ENCODE measurements around the gene IQCH.

The IQCH gene

DNA sequence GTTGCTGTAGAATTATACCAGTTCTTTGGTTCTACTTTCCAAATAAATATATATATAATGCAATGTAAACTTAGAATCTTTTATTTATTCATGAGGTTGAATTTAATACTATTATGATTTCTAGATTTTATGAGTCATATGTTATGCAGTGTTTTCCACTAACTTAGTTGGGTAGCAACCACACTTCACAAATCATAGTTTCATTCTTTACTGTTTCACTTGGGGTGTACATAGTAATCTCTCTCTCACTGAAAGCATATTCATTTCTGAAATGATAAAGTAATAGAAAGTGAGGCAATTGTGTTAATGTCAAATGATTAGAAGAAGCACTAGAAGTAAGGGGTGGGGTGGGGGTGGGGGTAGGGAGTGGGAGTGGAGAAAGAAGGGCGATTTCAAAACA, 52.6 kb downstream of the IQCH start:
- TF ChIP-seq GATA2 (IDR thresholded peaks at IDR 0.05; ENCODE audit: low read depth, low read length) = no peak
- TF ChIP-seq GATA3 (IDR thresholded peaks at IDR 0.05; ENCODE audit: low read depth, low read length) = no peak

DNA sequence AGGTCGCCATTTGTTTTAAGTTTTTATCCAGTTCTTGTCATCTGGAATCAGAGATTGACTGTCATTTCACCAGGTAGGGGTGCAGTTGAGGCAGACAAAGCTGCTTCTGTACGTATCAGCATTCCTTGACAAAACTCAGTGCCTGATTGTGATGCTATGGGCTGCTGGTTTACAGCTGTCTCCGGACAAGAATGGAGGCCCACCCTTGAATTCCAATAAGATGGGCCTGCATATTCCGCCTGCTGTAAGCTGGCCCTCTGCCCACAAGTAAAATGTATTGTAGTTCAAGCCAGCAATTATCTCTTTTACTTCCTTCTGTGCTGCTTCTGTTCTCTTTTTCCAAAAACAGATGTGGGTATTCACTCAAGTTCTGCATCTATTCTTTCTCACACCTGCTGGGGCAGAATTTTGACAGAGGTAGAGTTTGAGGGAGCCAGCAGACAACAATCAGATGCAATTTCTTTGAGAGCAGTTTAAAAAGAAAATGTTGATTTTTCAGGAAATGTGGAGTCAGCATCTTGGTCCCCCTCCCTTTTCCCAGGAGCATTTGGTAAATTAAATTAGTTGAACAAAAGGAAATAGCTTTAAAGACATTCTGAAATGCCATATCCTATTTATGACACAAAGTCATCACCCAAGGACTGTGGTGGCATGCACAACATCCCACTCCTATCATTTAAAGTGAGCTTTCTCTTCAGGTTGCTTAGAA, 53.5 kb downstream of the IQCH start:
- TF ChIP-seq GATA3 (IDR thresholded peaks at IDR 0.05; ENCODE audit: low read depth, low read length) = no peak
- TF ChIP-seq GATA2 (IDR thresholded peaks at IDR 0.05; ENCODE audit: low read depth, low read length) = no peak

DNA sequence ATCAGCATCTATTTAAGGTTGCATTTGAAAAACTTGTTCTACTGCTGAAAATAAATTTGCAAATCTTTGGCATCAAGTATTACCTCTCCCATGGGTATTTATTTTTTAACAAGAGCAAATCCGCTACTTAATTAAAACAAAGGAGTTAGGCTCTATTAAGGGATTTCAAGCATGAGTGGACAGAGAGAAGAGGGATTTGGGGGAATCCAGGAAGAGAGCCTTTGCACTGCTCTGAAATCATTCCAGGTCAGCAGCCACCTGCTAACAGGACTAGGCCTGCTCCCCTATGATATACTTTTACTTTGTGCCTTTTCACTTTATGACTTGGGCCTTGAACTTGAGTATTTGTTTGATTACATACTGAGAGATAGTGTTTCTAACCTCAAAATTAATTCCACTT, 57.1 kb downstream of the IQCH start:
- TF ChIP-seq GATA3 (IDR thresholded peaks at IDR 0.05; ENCODE audit: low read depth, low read length) (no peak), GATA2 (IDR thresholded peaks at IDR 0.05; ENCODE audit: low read depth, low read length) (no peak)

DNA sequence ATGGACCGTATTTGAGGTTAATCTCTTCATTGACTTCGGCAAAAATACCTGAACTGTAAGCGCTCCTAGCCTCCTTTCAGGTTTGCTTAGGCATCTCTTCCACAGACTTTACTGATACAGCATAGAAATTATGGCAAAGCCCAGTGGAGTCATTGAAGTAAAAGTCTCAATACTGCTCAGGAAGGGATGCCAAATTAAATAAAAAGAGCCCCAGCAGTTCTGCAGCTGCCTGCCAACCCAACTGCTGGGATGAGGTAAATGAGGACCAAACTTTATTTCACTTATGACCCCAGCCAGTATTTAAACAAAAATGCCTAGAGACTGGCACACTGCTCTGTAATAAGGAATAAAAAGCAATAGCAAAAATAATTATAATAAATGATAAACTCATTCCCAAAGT, 65.4 kb downstream of the IQCH start:
- TF ChIP-seq GATA3 (IDR thresholded peaks at IDR 0.05; ENCODE audit: low read depth, low read length) (no peak), GATA2 (IDR thresholded peaks at IDR 0.05; ENCODE audit: low read depth, low read length) (no peak)

DNA sequence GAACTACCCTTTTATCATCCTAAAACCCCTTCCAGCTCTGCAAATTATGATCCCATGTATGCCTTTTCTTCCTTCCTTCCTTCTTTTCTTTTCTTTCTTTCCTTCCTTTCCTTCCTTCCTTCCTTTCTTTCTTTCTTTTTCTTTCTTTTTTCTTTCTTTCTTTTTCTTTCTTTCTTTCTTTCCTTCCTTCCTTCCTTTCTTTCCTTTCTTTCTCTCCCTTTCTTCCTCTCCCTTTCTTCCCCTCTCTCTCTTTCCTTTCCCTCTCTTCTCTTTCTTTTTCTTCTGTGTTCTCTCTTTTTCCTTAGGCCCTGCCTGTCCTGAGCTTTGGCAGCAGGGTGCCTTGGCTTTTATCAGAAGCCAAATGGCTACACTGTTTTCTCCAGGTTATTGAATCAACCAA, 66.8 kb downstream of the IQCH start:
- no peak for TF ChIP-seq GATA2 (IDR thresholded peaks at IDR 0.05; ENCODE audit: low read depth, low read length)
- no peak for TF ChIP-seq GATA3 (IDR thresholded peaks at IDR 0.05; ENCODE audit: low read depth, low read length)

DNA sequence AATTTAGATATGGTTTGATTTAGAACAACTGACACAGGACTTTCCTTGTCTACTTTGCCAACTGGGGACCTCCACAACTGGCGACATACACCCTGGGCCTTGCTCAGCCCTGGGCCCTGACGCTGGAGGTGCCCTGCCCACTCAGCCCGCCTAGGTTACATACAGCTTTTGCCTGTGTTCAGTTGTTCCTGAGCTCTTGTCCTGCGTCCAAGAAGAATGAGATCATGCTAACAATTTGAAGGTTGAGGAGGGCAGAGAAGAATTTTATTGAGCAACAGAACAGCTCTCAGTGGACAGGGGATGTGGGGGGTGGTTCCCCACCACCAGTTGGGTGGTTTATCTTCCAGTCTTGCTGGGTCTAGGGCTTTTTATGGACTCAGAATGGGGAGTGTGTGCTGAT, 67.9 kb downstream of the IQCH start:
- TF ChIP-seq GATA3 (IDR thresholded peaks at IDR 0.05; ENCODE audit: low read depth, low read length) = no peak

DNA sequence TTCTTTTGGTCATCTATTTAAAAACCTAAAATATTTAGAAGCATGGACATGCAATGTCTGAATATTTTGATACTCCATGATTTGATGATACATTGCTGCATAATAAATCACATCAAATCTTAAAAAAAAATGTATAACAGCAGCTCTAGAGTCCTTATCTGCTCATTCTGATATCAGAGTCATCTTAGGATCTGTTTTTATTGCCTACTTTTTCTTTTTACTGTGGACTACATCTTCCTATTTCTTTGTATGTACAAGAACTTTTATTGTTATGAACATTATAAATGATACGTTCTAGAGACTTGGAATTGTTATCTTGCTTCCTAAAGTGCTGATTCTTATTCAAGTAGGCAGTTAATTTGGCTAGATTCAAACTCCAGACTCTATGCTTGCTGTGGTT, 72.7 kb downstream of the IQCH start:
- no peak for TF ChIP-seq GATA3 (IDR thresholded peaks at IDR 0.05; ENCODE audit: low read depth, low read length)
- TF ChIP-seq GATA2 (IDR thresholded peaks at IDR 0.05; ENCODE audit: low read depth, low read length) = no peak

DNA sequence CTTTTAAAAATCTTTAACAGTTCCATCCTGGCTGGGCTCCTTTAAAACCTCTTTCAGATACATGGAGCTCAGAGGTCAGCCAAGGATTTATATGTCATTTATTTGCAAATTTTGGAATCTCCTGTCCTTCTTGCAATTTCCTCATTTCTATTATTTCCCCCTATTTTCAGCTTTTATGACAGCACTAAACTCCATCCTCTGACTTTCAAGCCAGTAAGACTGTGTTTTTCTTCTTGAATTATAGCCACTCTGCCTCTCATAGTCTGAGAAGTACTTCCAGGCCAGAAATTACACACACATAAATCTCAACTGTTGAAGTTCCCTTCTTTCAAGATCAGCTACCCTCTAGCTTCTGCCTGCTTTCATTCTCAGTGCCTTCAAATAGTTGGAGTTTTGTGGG, 73.2 kb downstream of the IQCH start:
- no peak for TF ChIP-seq GATA3 (IDR thresholded peaks at IDR 0.05; ENCODE audit: low read depth, low read length)
- no peak for TF ChIP-seq GATA2 (IDR thresholded peaks at IDR 0.05; ENCODE audit: low read depth, low read length)

DNA sequence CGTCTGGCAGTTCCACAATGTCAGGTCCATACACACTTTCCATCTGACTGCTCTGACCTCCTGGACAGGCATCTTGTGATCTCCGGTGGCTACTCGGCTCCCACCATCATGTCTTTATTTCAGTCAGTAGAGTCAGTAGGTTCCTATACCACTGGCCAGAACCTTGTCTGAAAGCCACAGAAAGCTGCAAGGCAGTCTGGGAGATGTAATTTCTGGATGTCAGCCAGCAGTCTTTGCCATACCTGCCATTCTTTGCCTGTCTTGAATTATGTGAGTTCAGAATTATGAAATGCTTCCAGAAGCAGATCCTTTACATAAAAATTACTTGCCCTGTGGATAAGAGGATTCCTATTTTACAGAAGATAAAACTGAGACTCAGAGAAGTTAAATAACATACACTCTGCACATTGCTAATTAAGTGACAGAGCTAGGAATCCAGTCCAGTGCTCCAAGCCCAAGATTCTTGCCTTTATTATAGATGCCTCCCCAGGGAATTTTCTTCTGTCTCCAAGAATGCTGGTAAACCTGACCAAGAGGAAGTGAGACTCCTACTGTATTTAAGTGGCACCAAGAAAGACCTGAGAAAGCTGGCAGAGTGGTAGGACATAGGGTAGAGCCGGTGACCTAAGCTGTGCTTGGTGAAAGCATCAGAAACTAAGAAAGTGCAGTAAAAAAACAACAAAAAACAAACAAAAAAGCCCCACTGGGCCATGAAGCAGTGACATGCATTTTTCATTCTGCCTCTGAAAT, 75.6 kb downstream of the IQCH start:
- TF ChIP-seq GATA3 (IDR thresholded peaks at IDR 0.05; ENCODE audit: low read depth, low read length) (no peak), GATA2 (IDR thresholded peaks at IDR 0.05; ENCODE audit: low read depth, low read length) (no peak)

DNA sequence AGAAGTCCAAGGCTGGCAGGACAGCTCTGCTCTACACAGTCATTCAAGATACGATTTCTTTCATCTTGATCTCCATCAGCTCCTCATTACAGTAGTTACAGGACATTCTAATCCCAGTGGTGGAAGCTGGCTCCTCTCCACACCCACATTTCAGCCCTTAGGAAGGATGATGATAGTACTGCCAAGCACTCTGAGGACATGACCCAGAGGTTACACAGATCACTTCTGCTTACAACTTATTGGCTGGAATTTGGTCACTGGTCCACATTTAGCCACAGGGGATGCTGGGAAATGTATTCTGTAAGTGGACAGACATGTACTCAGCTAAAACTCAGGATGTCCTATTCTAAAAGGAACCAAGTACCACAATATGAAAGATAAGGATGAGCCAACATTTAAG, 77.1 kb downstream of the IQCH start:
- TF ChIP-seq GATA2 (IDR thresholded peaks at IDR 0.05; ENCODE audit: low read depth, low read length) (no peak), GATA3 (IDR thresholded peaks at IDR 0.05; ENCODE audit: low read depth, low read length) (no peak)

DNA sequence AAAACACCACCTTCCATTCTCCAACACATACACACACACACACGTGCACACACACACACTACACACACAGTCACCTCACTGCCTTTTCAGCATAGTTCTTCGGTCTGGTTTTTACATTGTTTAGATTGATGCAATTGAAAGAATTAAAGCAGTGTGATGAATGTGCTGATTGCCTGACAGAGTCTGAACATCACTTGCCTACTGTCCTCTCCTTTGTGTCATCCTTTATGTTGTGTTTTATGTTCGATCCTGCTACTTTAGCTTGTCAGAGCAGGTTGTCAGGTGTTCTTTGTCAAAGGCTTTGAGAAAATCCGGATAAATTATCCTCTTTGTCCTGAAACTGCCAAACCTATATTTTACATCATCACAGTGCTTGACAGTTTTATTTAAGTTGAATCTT, 80.4 kb downstream of the IQCH start:
- TF ChIP-seq GATA2 (IDR thresholded peaks at IDR 0.05; ENCODE audit: low read depth, low read length) (no peak), GATA3 (IDR thresholded peaks at IDR 0.05; ENCODE audit: low read depth, low read length) (no peak)

DNA sequence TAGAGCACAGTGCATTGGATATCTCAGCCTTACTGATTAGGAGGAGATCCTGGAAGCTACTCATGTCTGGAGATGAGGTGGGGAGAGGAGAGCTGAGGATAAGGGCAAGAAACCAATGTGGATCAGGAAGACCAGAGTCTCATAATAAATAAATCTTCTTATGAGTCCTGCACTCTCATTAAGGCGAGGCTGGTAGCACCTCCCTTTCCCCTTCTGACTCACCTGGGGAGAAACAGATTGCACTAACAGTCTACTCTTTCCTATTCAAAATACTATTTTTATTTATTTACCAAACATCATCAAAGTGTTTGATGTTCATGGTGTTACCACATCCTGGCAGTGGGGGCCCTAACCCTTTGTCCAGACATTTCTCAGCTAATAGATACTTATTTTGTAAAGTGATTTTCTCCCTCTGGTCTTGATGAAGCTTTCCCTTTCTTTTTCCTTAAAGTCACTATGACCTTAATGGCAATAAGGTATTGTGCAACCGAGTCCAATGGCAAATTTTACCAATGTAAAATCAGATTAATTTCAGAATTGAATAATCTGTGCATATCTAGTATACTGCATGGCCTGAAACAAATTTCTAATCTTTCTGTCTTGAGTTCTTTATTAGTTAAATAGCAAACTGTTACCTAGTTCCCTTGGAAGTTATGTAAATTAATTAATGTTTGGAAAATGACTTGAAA, 81.1 kb downstream of the IQCH start:
- TF ChIP-seq GATA3 (IDR thresholded peaks at IDR 0.05; ENCODE audit: low read depth, low read length) = no peak
- TF ChIP-seq GATA2 (IDR thresholded peaks at IDR 0.05; ENCODE audit: low read depth, low read length) = no peak

DNA sequence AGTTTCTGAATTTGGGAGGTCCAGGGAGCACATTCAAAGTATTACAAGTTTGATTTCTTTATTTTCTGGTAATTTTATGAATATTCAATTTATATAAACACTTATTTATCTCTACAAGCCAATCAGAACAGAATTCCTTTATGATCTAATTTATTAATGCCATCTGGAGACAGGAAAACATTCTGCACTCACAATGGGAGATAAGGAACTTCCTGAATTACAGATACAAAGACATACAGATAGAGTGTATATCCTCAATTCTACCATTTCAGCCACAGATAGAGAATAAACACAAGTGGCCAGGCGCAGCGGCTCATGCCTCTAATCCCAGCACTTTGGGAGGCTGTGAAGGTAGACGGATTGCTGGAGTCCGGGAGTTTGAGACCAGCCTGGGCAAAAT, 86.0 kb downstream of the IQCH start:
- TF ChIP-seq GATA3 (IDR thresholded peaks at IDR 0.05; ENCODE audit: low read depth, low read length) = peak; percentile 62; the same call in 1 of the 2 replicates
- peak; percentile 33 for TF ChIP-seq GATA2 (IDR thresholded peaks at IDR 0.05; ENCODE audit: low read depth, low read length)

DNA sequence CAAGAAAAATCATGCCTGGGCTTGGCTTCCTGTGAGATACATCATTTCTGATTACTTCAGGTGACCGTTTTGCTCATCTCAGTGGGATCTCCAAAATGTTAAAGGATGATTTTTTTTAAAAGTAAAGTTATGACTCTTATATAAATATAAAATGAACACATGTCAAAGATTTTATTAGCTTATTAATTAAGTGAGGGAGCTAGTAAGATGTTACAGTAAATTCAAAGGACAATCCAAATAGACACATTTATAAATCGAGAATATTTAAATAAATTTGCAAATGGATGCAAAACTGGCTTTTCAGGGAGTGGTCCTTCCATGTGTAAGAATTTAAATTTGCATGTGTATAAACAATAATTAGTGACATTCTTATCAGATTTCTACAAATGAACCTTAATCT, 87.0 kb downstream of the IQCH start:
- TF ChIP-seq GATA3 (IDR thresholded peaks at IDR 0.05; ENCODE audit: low read depth, low read length) (no peak), GATA2 (IDR thresholded peaks at IDR 0.05; ENCODE audit: low read depth, low read length) (no peak)

DNA sequence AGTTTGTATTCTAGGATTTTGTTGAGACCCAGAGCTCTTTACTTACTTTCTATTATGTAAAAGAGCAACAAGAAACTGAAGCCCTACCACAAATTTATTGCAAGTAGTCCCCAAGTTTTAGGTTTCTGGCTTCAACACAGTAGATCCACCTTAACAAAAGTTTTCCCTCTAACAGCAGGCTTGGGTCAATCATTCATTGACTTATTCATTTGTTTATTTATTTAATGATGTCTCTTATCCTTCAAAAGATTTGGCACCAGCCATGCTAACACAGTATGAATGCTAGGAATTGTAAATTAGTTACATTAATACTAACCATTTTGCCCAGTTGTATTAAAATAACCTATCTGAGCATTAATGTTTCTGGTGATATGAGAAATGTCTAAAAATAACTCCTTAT, 88.6 kb downstream of the IQCH start:
- TF ChIP-seq GATA2 (IDR thresholded peaks at IDR 0.05; ENCODE audit: low read depth, low read length) (no peak), GATA3 (IDR thresholded peaks at IDR 0.05; ENCODE audit: low read depth, low read length) (no peak)

Data from SH-SY5Y (cell line).